COR-L47 (cell line): Measurements from ENCODE around the gene PATL2.
"Not testable (repeated sequence)": the region's sequence is repeated elsewhere in the genome, so short reads cannot be mapped to it uniquely, and the experiment has no call there.

ENCODE experiments used
- DNase-seq: peaks from one replicate; lab custom pipeline; 2025; lab: John Stamatoyannopoulos, UW

Gene PATL2

GRCh38 chr15:44690245-44690644, 20.9 kb downstream of the PATL2 start:
- not testable (repeated sequence) for DNase-seq

- DNase-seq, result not testable (repeated sequence)
Measured at GRCh38 chr15:44689318-44689717, 21.8 kb downstream of the PATL2 start.

GRCh38 chr15:44682809-44683682, 28.1 kb downstream of the PATL2 start:
- peak; percentile 70 for DNase-seq

- no peak for DNase-seq
Measured at GRCh38 chr15:44682211-44682610, 28.9 kb downstream of the PATL2 start.

GRCh38 chr15:44676676-44677075, 34.4 kb downstream of the PATL2 start:
- DNase-seq, result no peak

- DNase-seq, result no peak
Measured at GRCh38 chr15:44675911-44676310, 35.2 kb downstream of the PATL2 start.

- no peak for DNase-seq
Measured at GRCh38 chr15:44673639-44674038, 37.5 kb downstream of the PATL2 start.

- DNase-seq, result no peak
Measured at GRCh38 chr15:44670087-44670950, 40.8 kb downstream of the PATL2 start.

GRCh38 chr15:44668921-44669320, 42.2 kb downstream of the PATL2 start:
- no peak for DNase-seq

GRCh38 chr15:44667039-44667360, 44.1 kb downstream of the PATL2 start:
- no peak for DNase-seq

GRCh38 chr15:44666210-44667038, 44.7 kb downstream of the PATL2 start:
- DNase-seq, result no peak

GRCh38 chr15:44663410-44664308, 47.5 kb downstream of the PATL2 start, which contains the start of gene SPG11:
Gene SPG11 (minus strand): TSS chr15:44663662. CDS start chr15:44663647, 15 bp downstream.
- DNase-seq, result peak; percentile 98

- DNase-seq, result peak; percentile 69
Measured at GRCh38 chr15:44662478-44663409, 48.4 kb downstream of the PATL2 start.

- no peak for DNase-seq
Measured at GRCh38 chr15:44661576-44661975, 49.5 kb downstream of the PATL2 start.

- DNase-seq, result no peak
Measured at GRCh38 chr15:44659056-44659455, 52.1 kb downstream of the PATL2 start.

GRCh38 chr15:44657378-44657777, 53.7 kb downstream of the PATL2 start:
- DNase-seq, result no peak

GRCh38 chr15:44656913-44657312, 54.2 kb downstream of the PATL2 start:
- no peak for DNase-seq

GRCh38 chr15:44656298-44656697, 54.8 kb downstream of the PATL2 start:
- DNase-seq, result no peak

- DNase-seq, result no peak
Measured at GRCh38 chr15:44654858-44655257, 56.3 kb downstream of the PATL2 start.

GRCh38 chr15:44647637-44648036, 63.5 kb downstream of the PATL2 start:
- no peak for DNase-seq
